CD4-positive, alpha-beta T cell treated with Interleukin-6 for 4 hours (primary cell): ENCODE measurements around the gene GLT6D1.

Source experiments
- DNase-seq: peaks from one replicate; pipeline ENCODE4 v3.0.0-alpha.2; 2020; ENCODE audit warnings: mixed read lengths

The GLT6D1 gene

GRCh38 chr9:135607401-135608293 lies 31.7 kb downstream of the GLT6D1 start:
- DNase-seq, result no peak

DNA sequence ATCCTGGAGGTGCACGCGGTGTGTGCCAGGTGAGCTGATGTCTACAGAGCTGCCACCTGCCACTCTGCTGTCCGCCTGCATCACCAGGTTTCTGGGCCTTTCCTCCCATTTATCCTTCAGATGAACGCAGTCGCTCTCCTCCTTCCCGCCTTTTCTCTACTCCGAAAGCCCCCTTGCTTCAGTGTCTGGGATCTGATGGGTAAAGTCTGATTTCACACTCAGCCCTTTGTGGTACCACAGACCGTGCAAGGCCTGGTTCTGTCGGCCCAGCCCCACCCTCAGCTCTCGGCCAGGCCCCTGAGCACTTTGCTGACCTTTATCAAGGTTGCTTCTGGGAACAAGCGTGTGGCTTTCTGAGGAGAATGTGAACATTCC lies 32.5 kb downstream of the GLT6D1 start:
- DNase-seq, result no peak

DNA sequence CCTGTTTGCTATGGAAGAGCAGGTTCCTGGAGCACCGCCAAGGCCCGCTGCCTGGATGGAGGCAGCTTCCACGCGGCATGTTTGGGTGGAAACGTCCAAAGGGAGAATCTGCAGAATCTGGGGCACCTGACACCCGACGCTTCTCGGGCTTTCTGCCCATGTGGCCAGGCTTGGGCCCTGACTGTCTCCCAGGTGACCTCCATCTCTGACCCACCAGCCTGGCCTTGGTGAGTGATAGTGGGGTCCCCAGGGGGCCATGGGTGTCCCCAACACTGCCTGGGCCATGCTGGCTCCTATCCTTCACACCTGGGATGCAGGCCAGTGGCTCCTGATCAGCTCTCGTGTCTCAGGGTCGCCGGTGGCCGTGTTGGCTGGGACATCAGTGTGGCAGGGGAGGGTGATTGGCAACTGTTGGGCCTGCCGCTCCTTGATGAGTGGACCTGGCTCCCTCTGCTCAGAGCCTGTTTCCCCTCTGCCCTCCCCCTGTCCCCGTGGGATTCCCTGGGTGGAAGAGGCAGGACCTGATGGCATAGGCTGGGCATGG lies 34.0 kb downstream of the GLT6D1 start:
- no peak for DNase-seq

- no peak for DNase-seq
These were observed 34.7 kb downstream of the GLT6D1 start for GRCh38 chr9:135604437-135605237.

DNA sequence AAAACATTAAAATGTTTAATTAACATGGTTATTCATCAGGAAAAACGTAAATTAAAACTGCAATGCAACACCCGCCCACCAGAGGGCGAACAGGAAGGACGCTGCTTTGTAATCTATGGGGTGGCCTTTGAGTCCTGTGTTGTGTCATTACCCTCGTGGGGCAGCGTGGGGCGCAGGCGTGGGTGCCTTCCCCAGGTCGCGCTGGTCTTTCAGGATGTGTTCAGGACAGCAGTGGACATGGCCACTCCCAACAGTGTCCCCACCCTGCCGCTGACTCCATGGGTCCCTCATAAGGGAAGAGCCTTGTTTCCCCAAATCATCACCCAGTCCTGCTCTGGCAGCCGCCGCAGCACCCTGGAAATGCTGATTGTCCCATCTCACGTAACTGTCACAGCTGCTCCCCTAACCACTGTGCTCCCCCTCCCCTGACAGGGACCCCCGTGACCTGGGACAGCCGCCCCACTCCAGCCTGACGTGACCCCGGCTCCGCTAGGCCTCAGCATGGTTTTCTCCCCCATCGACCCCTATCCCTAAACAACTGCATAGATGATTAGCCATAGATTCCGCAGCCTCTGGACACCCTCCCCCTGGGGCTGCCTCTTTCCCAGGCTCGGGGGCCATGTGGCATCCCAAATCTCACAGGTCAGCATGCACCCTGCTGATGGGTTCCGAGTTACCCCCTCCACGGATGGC lies 36.4 kb downstream of the GLT6D1 start:
- DNase-seq, result peak; percentile 55

DNA sequence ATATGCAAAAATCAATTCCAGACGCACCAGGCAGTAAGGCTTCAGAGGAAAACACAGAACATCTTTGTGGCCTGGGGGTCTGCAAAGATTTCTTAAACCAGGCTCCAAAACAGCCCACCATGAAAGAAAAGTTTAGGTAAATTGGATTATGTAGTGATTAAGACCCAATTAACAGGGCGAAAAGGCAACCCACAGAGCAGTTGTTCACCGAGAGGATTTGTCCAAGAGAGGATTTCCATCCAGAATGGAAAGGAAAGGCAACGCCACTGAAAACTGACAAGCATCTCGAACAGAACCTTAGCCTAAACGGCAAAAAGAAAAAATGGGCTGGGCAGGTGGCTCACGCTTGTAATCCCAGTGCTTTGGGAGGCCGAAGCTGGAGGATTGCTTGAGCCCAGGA lies 37.4 kb downstream of the GLT6D1 start:
- no peak for DNase-seq

DNA sequence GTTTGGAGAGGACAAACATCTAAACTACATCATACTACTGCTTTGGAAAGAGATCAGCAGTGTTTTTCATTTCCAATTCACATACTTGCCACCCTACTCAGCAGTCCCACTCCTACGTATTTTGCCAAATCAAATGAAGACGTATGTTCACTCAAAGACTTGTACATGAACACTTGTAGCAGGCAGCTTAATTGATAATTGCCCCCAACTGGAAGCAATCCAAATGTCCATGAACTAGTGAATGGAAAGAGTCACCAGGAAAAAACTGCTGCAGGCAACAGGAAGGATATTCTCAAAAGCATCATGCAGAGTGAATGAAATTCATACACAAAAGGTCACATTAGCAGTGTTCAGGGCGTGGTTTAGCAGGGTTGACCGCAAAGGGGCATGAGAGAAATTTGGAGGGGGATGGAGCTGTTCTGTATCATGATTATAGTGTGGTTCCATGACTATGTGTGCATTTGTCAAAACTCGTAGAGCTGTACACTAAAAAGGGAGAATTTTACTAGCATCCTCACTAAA lies 39.0 kb downstream of the GLT6D1 start:
- no peak for DNase-seq

DNA sequence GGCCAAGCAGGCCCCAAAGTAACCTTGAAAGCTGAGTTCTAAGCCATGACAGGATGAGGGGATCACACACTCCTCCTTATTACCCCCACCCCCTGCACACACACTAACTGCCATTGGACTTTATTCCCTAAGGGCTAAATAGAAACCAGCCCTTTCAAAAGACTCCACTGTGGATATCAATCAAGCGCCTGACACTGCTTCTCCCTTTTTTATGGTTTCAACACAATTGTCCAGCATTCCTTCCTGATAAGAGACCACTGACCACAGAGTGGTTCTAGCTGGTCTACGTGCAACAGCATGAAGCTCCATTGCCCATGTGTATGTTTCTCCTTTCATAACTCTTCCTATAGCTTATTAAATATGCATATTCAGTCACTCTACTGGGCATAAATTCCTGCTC lies 43.1 kb downstream of the GLT6D1 start:
- DNase-seq, result no peak

DNA sequence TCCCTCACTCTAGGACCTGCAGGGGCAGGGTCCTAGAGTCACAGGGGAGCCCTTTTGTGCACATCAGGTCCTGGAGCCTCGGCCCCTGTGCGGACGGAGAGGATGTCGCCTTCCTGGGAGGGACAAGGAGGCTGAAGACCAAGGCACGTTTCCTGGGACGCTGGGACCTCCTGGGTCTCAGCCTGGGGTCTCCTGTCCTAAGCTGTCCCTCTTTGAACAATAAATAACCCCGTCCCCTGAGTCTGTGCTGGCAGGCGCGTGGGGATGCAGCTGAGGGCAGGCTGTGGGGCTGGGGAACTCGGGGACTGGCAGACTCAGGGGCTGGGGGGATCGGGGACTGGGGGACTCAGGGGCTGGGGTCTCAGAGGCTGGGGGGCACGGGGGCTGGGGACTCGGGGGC lies 46.7 kb downstream of the GLT6D1 start:
- no peak for DNase-seq

GRCh38 chr9:135592331-135592590 lies 47.1 kb downstream of the GLT6D1 start:
- DNase-seq, result no peak

- DNase-seq, result no peak
These were observed 47.6 kb downstream of the GLT6D1 start for GRCh38 chr9:135591506-135592330.

- DNase-seq, result no peak
These were observed 48.8 kb downstream of the GLT6D1 start for GRCh38 chr9:135590486-135591079.

GRCh38 chr9:135589596-135590485 lies 49.5 kb downstream of the GLT6D1 start:
- DNase-seq, result no peak

DNA sequence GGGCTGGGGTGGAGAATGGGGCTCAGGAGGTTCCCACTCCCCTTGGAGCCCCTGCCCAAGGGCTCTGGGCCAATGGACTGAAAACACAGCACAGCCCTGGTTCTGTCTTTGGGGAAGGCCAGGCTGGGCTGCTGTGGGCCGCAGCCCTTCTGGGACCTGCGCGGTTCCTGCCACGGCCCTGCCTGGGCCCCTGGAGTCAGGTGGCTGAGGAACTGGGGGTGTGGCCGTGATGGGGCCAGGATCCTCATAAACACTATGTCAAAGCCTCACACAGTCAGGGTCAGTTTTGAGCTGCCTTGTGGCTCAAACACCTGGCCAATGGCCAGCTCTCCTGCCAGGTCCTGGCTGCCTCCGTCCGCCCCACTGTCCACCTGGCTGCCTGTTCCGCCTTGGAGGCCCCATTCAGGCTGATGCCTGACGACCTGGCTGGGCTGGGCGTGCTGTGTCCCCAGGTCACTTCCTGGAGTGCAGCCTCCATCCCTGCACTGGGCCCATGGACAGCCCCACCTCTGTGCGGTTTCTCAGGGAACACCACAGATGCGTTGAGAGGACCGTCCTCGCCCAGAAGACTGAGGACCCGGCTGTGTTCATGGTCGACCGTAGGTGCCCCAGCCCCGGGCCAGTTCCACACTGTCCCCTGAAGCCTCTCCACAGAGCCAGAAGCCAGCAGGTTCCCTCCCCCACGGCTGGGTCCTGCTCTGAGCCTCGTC lies 50.3 kb downstream of the GLT6D1 start:
- DNase-seq, result no peak

GRCh38 chr9:135588371-135588770 lies 51.0 kb downstream of the GLT6D1 start:
- no peak for DNase-seq

DNA sequence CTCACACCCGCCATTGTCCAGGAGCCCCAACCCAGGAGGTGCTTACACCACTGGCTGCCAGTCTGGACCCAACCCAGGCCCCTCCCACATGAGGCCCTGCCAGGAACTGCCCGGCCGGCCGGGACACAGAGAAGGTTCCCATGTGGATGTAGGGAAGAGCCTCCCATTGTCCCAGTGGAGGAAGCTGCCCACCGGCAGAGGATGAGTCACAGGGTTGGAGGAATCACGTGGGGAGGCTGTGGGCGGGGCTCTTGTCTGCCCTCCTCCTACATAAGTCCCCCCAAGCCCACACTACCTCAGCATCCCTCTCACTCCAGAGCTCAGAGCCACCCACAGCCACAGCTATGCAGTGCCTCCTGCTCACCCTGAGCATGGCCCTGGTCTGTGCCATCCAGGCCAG lies 51.7 kb downstream of the GLT6D1 start:
- DNase-seq, result no peak

- DNase-seq, result no peak
These were observed 52.7 kb downstream of the GLT6D1 start for GRCh38 chr9:135586601-135587109.

DNA sequence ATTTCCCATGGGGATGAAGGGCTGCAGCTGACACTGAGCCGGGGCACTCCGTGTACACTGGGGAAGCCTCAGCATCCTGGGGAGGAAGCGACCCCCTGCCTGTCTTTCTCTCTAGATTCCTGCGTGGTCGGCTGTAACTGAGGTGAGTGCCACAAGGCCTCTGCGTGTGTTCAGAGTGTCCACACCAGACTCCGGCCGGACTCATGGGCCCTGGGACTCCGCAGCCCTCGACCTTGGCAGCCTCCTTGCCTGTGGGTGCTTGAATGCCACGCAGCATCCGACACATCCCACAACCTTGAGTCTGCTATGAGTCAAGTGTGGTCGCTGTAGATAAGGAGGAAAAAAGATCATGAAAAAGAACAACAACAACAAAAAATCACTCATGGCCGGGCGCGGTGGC lies 54.4 kb downstream of the GLT6D1 start:
- no peak for DNase-seq

DNA sequence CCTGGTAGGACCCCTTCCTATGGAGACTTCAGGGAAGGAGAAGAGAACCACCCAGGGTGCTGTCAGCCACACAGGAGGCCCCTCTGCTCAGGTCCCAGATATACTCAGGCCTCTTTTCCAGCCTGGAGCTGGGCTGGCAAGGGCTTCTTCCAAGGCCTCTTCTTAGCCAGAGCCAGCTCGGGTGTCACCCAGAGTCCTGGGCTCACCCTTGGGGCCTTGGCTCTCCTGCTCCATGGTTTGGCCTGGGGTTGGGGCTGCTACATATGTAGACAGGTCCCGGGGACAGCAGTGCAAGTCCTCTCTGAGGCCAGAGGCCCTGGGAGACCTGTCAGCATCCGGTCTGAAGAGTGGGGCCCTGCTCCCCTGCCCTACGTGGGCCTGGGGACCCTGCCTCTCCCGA lies 55.0 kb downstream of the GLT6D1 start:
- DNase-seq, result no peak

- no peak for DNase-seq
These were observed 55.7 kb downstream of the GLT6D1 start for GRCh38 chr9:135583688-135584011.
